Measurements from ENCODE around the gene INSYN1. TPM values are rescaled to one million over a fixed set of nuclear protein-coding genes. Genes with fewer than 3 reads are reported as not detected.
A peak's percentile ranks its signal among the peaks of the same experiment; 100 is the strongest.

Gene INSYN1
- total and polyA plus RNA-seq, 9 of the 15 experiments (the other 6 are each of a cell fraction or from before 2014, with no cell fraction given), result not detected

DNA sequence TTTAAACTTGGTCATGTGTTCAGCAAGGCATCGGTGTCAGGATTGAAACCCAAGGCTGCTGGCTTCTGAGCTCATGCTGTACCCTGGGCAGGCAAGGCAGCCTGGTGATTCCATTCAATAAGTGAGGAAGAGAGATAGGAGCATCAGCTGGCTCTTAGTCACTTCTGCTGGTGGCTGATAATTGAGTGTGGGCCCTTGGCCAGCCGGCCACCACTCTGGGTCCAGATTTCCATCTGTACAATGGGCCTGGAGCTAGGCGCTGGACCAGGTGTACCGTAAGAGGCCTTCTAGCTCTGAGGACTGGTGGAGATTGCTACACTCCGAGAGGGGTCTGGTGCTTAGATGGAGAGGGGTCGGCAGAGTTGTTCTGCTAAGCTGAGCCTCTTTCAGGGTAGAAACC is 64.7 kb downstream of the INSYN1 start (continued):
- TF ChIP-seq, protein P1, sequence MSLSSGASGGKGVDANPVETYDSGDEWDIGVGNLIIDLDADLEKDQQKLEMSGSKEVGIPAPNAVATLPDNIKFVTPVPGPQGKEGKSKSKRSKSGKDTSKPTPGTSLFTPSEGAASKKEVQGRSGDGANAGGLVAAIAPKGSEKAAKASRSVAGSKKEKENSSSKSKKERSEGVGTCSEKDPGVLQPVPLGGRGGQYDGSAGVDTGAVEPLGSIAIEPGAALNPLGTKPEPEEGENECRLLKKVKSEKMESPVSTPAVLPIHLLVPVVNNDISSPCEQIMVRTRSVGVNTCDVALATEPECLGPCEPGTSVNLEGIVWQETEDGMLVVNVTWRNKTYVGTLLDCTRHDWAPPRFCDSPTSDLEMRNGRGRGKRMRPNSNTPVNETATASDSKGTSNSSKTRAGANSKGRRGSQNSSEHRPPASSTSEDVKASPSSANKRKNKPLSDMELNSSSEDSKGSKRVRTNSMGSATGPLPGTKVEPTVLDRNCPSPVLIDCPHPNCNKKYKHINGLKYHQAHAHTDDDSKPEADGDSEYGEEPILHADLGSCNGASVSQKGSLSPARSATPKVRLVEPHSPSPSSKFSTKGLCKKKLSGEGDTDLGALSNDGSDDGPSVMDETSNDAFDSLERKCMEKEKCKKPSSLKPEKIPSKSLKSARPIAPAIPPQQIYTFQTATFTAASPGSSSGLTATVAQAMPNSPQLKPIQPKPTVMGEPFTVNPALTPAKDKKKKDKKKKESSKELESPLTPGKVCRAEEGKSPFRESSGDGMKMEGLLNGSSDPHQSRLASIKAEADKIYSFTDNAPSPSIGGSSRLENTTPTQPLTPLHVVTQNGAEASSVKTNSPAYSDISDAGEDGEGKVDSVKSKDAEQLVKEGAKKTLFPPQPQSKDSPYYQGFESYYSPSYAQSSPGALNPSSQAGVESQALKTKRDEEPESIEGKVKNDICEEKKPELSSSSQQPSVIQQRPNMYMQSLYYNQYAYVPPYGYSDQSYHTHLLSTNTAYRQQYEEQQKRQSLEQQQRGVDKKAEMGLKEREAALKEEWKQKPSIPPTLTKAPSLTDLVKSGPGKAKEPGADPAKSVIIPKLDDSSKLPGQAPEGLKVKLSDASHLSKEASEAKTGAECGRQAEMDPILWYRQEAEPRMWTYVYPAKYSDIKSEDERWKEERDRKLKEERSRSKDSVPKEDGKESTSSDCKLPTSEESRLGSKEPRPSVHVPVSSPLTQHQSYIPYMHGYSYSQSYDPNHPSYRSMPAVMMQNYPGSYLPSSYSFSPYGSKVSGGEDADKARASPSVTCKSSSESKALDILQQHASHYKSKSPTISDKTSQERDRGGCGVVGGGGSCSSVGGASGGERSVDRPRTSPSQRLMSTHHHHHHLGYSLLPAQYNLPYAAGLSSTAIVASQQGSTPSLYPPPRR (CRISPR knock-in tag; IDR thresholded peaks at IDR 0.05; ENCODE audit: borderline replicate concordance), result no peak
- TF ChIP-seq NFRKB (IDR thresholded peaks at IDR 0.05; ENCODE audit: low read depth), result no peak
- 0 out of 4 replicates have a peak, but pooled peaks of 1 of the 2 experiments have one; percentile 23 for TF ChIP-seq HDAC1 (IDR thresholded peaks at IDR 0.05)
- no peak for TF ChIP-seq E2F3 (CRISPR knock-in tag; IDR thresholded peaks at IDR 0.05)
- TF ChIP-seq TCF3 (CRISPR knock-in tag; IDR thresholded peaks at IDR 0.05), result peak; percentile 93
- TF ChIP-seq, protein P2, sequence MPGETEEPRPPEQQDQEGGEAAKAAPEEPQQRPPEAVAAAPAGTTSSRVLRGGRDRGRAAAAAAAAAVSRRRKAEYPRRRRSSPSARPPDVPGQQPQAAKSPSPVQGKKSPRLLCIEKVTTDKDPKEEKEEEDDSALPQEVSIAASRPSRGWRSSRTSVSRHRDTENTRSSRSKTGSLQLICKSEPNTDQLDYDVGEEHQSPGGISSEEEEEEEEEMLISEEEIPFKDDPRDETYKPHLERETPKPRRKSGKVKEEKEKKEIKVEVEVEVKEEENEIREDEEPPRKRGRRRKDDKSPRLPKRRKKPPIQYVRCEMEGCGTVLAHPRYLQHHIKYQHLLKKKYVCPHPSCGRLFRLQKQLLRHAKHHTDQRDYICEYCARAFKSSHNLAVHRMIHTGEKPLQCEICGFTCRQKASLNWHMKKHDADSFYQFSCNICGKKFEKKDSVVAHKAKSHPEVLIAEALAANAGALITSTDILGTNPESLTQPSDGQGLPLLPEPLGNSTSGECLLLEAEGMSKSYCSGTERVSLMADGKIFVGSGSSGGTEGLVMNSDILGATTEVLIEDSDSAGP (CRISPR knock-in tag; IDR thresholded peaks at IDR 0.05), result no peak
- no peak for TF ChIP-seq GATAD2B (IDR thresholded peaks at IDR 0.05; ENCODE audit: borderline replicate concordance)
- no peak for TF ChIP-seq MBD2 (IDR thresholded peaks at IDR 0.05; ENCODE audit: borderline replicate concordance, low read depth)
- peak; percentile 61 for TF ChIP-seq MTA2 (IDR thresholded peaks at IDR 0.05; ENCODE audit: low read depth)
- 0 out of 2 replicates have a peak, but pooled peaks have one; percentile 29 for TF ChIP-seq SOX6 (IDR thresholded peaks at IDR 0.05)
- TF ChIP-seq U2AF1 (optimal IDR thresholded peaks at IDR 0.05; ENCODE audit: low read depth, low read length), result no peak
- TF ChIP-seq, protein P3, sequence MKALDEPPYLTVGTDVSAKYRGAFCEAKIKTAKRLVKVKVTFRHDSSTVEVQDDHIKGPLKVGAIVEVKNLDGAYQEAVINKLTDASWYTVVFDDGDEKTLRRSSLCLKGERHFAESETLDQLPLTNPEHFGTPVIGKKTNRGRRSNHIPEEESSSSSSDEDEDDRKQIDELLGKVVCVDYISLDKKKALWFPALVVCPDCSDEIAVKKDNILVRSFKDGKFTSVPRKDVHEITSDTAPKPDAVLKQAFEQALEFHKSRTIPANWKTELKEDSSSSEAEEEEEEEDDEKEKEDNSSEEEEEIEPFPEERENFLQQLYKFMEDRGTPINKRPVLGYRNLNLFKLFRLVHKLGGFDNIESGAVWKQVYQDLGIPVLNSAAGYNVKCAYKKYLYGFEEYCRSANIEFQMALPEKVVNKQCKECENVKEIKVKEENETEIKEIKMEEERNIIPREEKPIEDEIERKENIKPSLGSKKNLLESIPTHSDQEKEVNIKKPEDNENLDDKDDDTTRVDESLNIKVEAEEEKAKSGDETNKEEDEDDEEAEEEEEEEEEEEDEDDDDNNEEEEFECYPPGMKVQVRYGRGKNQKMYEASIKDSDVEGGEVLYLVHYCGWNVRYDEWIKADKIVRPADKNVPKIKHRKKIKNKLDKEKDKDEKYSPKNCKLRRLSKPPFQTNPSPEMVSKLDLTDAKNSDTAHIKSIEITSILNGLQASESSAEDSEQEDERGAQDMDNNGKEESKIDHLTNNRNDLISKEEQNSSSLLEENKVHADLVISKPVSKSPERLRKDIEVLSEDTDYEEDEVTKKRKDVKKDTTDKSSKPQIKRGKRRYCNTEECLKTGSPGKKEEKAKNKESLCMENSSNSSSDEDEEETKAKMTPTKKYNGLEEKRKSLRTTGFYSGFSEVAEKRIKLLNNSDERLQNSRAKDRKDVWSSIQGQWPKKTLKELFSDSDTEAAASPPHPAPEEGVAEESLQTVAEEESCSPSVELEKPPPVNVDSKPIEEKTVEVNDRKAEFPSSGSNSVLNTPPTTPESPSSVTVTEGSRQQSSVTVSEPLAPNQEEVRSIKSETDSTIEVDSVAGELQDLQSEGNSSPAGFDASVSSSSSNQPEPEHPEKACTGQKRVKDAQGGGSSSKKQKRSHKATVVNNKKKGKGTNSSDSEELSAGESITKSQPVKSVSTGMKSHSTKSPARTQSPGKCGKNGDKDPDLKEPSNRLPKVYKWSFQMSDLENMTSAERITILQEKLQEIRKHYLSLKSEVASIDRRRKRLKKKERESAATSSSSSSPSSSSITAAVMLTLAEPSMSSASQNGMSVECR (CRISPR knock-in tag; IDR thresholded peaks at IDR 0.05), result no peak
- TF ChIP-seq, protein P4, sequence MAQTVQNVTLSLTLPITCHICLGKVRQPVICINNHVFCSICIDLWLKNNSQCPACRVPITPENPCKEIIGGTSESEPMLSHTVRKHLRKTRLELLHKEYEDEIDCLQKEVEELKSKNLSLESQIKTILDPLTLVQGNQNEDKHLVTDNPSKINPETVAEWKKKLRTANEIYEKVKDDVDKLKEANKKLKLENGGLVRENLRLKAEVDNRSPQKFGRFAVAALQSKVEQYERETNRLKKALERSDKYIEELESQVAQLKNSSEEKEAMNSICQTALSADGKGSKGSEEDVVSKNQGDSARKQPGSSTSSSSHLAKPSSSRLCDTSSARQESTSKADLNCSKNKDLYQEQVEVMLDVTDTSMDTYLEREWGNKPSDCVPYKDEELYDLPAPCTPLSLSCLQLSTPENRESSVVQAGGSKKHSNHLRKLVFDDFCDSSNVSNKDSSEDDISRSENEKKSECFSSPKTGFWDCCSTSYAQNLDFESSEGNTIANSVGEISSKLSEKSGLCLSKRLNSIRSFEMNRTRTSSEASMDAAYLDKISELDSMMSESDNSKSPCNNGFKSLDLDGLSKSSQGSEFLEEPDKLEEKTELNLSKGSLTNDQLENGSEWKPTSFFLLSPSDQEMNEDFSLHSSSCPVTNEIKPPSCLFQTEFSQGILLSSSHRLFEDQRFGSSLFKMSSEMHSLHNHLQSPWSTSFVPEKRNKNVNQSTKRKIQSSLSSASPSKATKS (CRISPR knock-in tag; IDR thresholded peaks at IDR 0.05), result no peak
- peak; percentile 59; the same call in 1 of the 2 replicates for TF ChIP-seq SMARCA4 (IDR thresholded peaks at IDR 0.05)
- TF ChIP-seq GTF2A2 (tag; IDR thresholded peaks at IDR 0.05), result no peak
- no peak for TF ChIP-seq SRSF3 (IDR thresholded peaks at IDR 0.05; ENCODE audit: insufficient read depth, low read length)

Measured in K562 (cell line).